Lower lobe of right lung (tissue), 2 donors: Measurements from ENCODE around the gene SUSD3. TPM values are rescaled to one million over a fixed set of nuclear protein-coding genes. Genes with fewer than 3 reads are reported as not detected.
"Not testable (repeated sequence)": the region's sequence is repeated elsewhere in the genome, so short reads cannot be mapped to it uniquely, and the experiment has no call there.

Experiments
- ATAC-seq, 2 donors: fragments of 200-7000 bp; cut with Tn5 transposase; one replicate each; pipeline ENCODE4 v1.9.1; 2020 to 2022; ENCODE audit warnings: mild to moderate bottlenecking in 2 of 2, moderate library complexity in 2 of 2
- DNase-seq: peaks from one replicate; pipeline ENCODE4 v3.0.0-alpha.2; 2020
- H3K27ac ChIP-seq: fragments of 200-600 bp; one replicate; pipeline ENCODE4 v1.8.0; 2022
- H3K27me3 ChIP-seq: fragments of 200-600 bp; one replicate; pipeline ENCODE4 v1.8.0; 2022; ENCODE audit warnings: low read depth
- H3K36me3 ChIP-seq: fragments of 200-600 bp; one replicate; pipeline ENCODE4 v1.8.0; 2022; ENCODE audit warnings: mild to moderate bottlenecking
- H3K4me1 ChIP-seq: fragments of 200-600 bp; one replicate; pipeline ENCODE4 v1.8.0; 2022
- H3K4me3 ChIP-seq: fragments of 200-600 bp; one replicate; pipeline ENCODE4 v1.8.0; 2022; ENCODE audit warnings: mild to moderate bottlenecking
- H3K9me3 ChIP-seq: fragments of 200-600 bp; one replicate; pipeline ENCODE4 v1.8.0; 2022
- CTCF ChIP-seq: fragments of 200-600 bp; IDR thresholded peaks from one replicate; pipeline ENCODE4 v1.8.0; 2022; ENCODE audit warnings: antibody characterized with exemption, mild to moderate bottlenecking
- intact Hi-C: fragments of 100-400 bp; cut with DNase I; formaldehyde crosslinking; loops from one replicate; pipeline ENCODE4 v1.11.0; 2022
- total RNA-seq: library from RNA; stranded (reverse); fragmentation: NEBNext Ultra II Directional; extraction: Animal tissue kit (Norgen Biotek cat#: 25700); gene quantifications from one replicate; pipeline ENCODE4 v1.2.1, GENCODE V29; 2021
- donor health status: DM: no; HTN: yes; CAD: no; lungs with severe emphysema.

The SUSD3 gene
- total RNA-seq, 1 donor from 2014 or later, result 5.3 TPM

- no peaks in the 10 kb centered on the region for H3K27me3 ChIP-seq
- no peaks in the 10 kb centered on the region for H3K4me1 ChIP-seq
- no peak overlapping the region for H3K27ac ChIP-seq
- H3K36me3 ChIP-seq, result peaks cover 72% of the 10 kb centered on the region
- no peak overlapping the region for H3K4me3 ChIP-seq
- ATAC-seq (no peak), DNase-seq (no peak)
- no peak for TF ChIP-seq CTCF
- intact Hi-C loops, result no loop called here
- no peaks in the 10 kb centered on the region for H3K9me3 ChIP-seq
These were observed 45.3 kb upstream of the SUSD3 start for GRCh38 chr9:93012963-93013855.

GRCh38 chr9:93013856-93014582, 44.5 kb upstream of the SUSD3 start:
- no peak for TF ChIP-seq CTCF
- ATAC-seq (no peak), DNase-seq (no peak)
- intact Hi-C loops, result no loop called here
- H3K27me3 ChIP-seq, result no peaks in the 10 kb centered on the region
- H3K4me1 ChIP-seq, result no peaks in the 10 kb centered on the region
- H3K27ac ChIP-seq, result no peak overlapping the region
- H3K4me3 ChIP-seq, result no peak overlapping the region
- H3K9me3 ChIP-seq, result no peaks in the 10 kb centered on the region
- peaks cover 75% of the 10 kb centered on the region for H3K36me3 ChIP-seq

- ATAC-seq, H3K4me3 ChIP-seq, H3K27ac ChIP-seq, intact Hi-C loops, H3K9me3 ChIP-seq, H3K4me1 ChIP-seq, H3K27me3 ChIP-seq: not testable (repeated sequence)
- H3K36me3 ChIP-seq, result peaks cover 75% of the 10 kb centered on the region
- peak; percentile 47 for DNase-seq
These were observed 43.3 kb upstream of the SUSD3 start for GRCh38 chr9:93015190-93015589.

- Histone ChIP-seq H3K4me3 (no peak overlapping the region), H3K27ac (no peak overlapping the region), H3K36me3 (peaks cover 89% of the 10 kb centered on the region), H3K9me3 (no peaks in the 10 kb centered on the region), H3K4me1 (no peaks in the 10 kb centered on the region), H3K27me3 (no peaks in the 10 kb centered on the region)
- no peak for DNase-seq
- no peak for ATAC-seq
- intact Hi-C loops, result no loop called here
- no peak for TF ChIP-seq CTCF
These were observed 40.9 kb upstream of the SUSD3 start for GRCh38 chr9:93017621-93018020.

GRCh38 chr9:93020151-93020550, 38.4 kb upstream of the SUSD3 start:
- no peak for TF ChIP-seq CTCF
- H3K36me3 ChIP-seq, result peaks cover 80% of the 10 kb centered on the region
- H3K27me3 ChIP-seq, result no peaks in the 10 kb centered on the region
- no peak overlapping the region for H3K4me3 ChIP-seq
- ATAC-seq (no peak), DNase-seq (no peak)
- intact Hi-C loops, result no loop called here
- H3K4me1 ChIP-seq, result no peaks in the 10 kb centered on the region
- no peaks in the 10 kb centered on the region for H3K9me3 ChIP-seq
- no peak overlapping the region for H3K27ac ChIP-seq
